Activated CD8-positive, alpha-beta memory T cell treated with anti-CD3 and anti-CD28 coated beads, Interleukin-2, amount 50 U/mL, for 48 hours (primary cell): ENCODE data around the gene NUP107.

Experiments
- DNase-seq: peaks from one replicate; pipeline ENCODE4 v3.0.0-alpha.2; 2020

Gene NUP107

GRCh38 chr12:68776976-68777610 is 90.3 kb downstream of the NUP107 start:
- DNase-seq = no peak

GRCh38 chr12:68779280-68779679 is 92.5 kb downstream of the NUP107 start:
- DNase-seq = no peak

- DNase-seq = no peak
Measured at GRCh38 chr12:68780731-68781130, 94.0 kb downstream of the NUP107 start.

GRCh38 chr12:68781728-68782127 is 95.0 kb downstream of the NUP107 start:
- no peak for DNase-seq

GRCh38 chr12:68784015-68784414 is 97.2 kb downstream of the NUP107 start:
- no peak for DNase-seq

- DNase-seq = no peak
Measured at GRCh38 chr12:68785358-68785757, 98.6 kb downstream of the NUP107 start.

- no peak for DNase-seq
Measured at GRCh38 chr12:68785823-68786222, 99.0 kb downstream of the NUP107 start.

- no peak for DNase-seq
Measured at GRCh38 chr12:68786929-68787328, 100.2 kb downstream of the NUP107 start.

- DNase-seq = no peak
Measured at GRCh38 chr12:68788554-68789143, 101.9 kb downstream of the NUP107 start.

GRCh38 chr12:68789144-68789878 is 102.5 kb downstream of the NUP107 start:
- DNase-seq = no peak

GRCh38 chr12:68790081-68790951 is 103.5 kb downstream of the NUP107 start:
- DNase-seq = no peak

- no peak for DNase-seq
Measured at GRCh38 chr12:68790952-68791234, 104.1 kb downstream of the NUP107 start.

GRCh38 chr12:68791897-68792481 is 105.2 kb downstream of the NUP107 start:
- no peak for DNase-seq

- DNase-seq = no peak
Measured at GRCh38 chr12:68792952-68793351, 106.2 kb downstream of the NUP107 start.

- peak; percentile 13 for DNase-seq
Measured at GRCh38 chr12:68793436-68793835, 106.7 kb downstream of the NUP107 start.

GRCh38 chr12:68793975-68794652 is 107.3 kb downstream of the NUP107 start:
- DNase-seq = peak; percentile 48

- DNase-seq = no peak
Measured at GRCh38 chr12:68794653-68795251, 108.0 kb downstream of the NUP107 start.
